SK-N-SH treated with all-trans-retinoic acid at 6 μM for 48 hours (cell line): ENCODE measurements around the gene ARHGAP26.

Experiments
- CREB5 ChIP-seq: fragments of 250-450 bp; sonication (Bioruptor Pico); IDR thresholded peaks from 2 replicates; pipeline ENCODE4 v1.5.1; 2020; ENCODE audit warnings: low read depth, mild to moderate bottlenecking, moderate library complexity
- GLIS3 ChIP-seq: fragments of 250-450 bp; sonication (Bioruptor Pico); IDR thresholded peaks from 2 replicates; pipeline ENCODE4 v1.5.0; 2020; ENCODE audit warnings: mild to moderate bottlenecking, moderate library complexity
- PATZ1 ChIP-seq: fragments of 250-450 bp; sonication (Bioruptor Pico); IDR thresholded peaks from 2 replicates; pipeline ENCODE4 v1.8.0; 2020; ENCODE audit warnings: mild to moderate bottlenecking, moderate library complexity, borderline replicate concordance
- RARB ChIP-seq: fragments of 250-450 bp; sonication (Bioruptor Pico); IDR thresholded peaks from 2 replicates; pipeline ENCODE4 v1.8.0; 2021; ENCODE audit warnings: mild to moderate bottlenecking, moderate library complexity
- TOX ChIP-seq: fragments of 250-450 bp; sonication (Bioruptor Pico); IDR thresholded peaks from 2 replicates; pipeline ENCODE4 v1.8.0; 2021; ENCODE audit warnings: mild to moderate bottlenecking, moderate library complexity, borderline replicate concordance
- ZFP30 ChIP-seq: fragments of 450-650 bp; formaldehyde crosslinking; IDR thresholded peaks from 2 replicates; pipeline ENCODE4 v1.5.0; 2022; ENCODE audit warnings: mild to moderate bottlenecking, moderate library complexity

- TF ChIP-seq CREB5 (CRISPR knock-in tag) (no peak), GLIS3 (CRISPR knock-in tag) (no peak), RARB (CRISPR knock-in tag) (no peak), ZFP30 (no peak), PATZ1 (CRISPR knock-in tag) (no peak), TOX (CRISPR knock-in tag) (no peak)
These were observed 224.0 kb downstream of the ARHGAP26 start for GRCh38 chr5:142994218-142994617.
